K562 (cell line): ENCODE results near the gene RAG2. TPM values are rescaled to one million over a fixed set of nuclear protein-coding genes. Genes with fewer than 3 reads are reported as not detected.
A peak's percentile ranks its signal among the peaks of the same experiment; 100 is the strongest.

Source experiments
- ATAC-seq: fragments of 200-7000 bp; cut with Tn5 transposase; 3 replicates; pipeline ENCODE4 v1.9.1; 2020; ENCODE audit warnings: moderate library complexity
- BruUV-seq: library from RNA; stranded (reverse); fragments of 400-500 nt; replicated peaks from 2 replicates; lab custom pipeline; 2021; lab: Mats Ljungman, UMichigan
- CTCF ChIA-PET: fragments of 300-600 bp; formaldehyde crosslinking; extraction: SDS; loops from one replicate; lab custom pipeline; 2021; ENCODE audit warnings: low intra/inter-chr PET ratio; lab: Yijun Ruan, JAX
- POLR2A ChIA-PET: fragments of 300-600, 350-650 bp; sonication (Branson Sonifier 250); formaldehyde crosslinking; extraction: SDS; loops from one replicate; lab custom pipeline; 2021; ENCODE audit warnings: antibody characterized with exemption, inconsistent platforms; lab: Yijun Ruan, JAX
- DNase-seq, 4 experiments: peaks; one replicate each; pipeline versions ENCODE4 v3.0.0 to v3.0.0-alpha.2; 2011 to 2018; ENCODE audit warnings: low spot score in 3 of 4, mixed read lengths in 3 of 4; ENCODE audit errors: extremely low read depth in 1 of 4
- FAIRE-seq: peaks from 2 replicates; lab custom pipeline; 2011; peaks lifted over from hg19 to GRCh38; lab: Jason Lieb, UNC
- H2AFZ ChIP-seq: 2 replicates; pipeline ENCODE4 v1.6.0; 2011; ENCODE audit warnings: low read depth, low read length, control low read depth, inconsistent platforms
- H3K27ac ChIP-seq: fragments of 200-600 bp; 3 replicates; pipeline ENCODE4 v1.8.0; 2011; ENCODE audit warnings: low read depth, mild to moderate bottlenecking, control low read depth, inconsistent platforms, low read length, moderate library complexity, mixed read lengths; ENCODE audit errors: extremely low read depth
- H3K27me3 ChIP-seq, 2 experiments: fragments of 300-600 bp in 1 of 2; 2 replicates in 1 of 2; 3 replicates in 1 of 2; pipeline versions ENCODE4 v1.6.0 to v1.8.0; 2011; ENCODE audit warnings: inconsistent platforms in 2 of 2, low read length in 2 of 2, mild to moderate bottlenecking in 1 of 2, mixed read lengths in 1 of 2, moderate library complexity in 1 of 2; ENCODE audit not compliant: control insufficient read depth in 2 of 2, insufficient read depth in 2 of 2
- H3K36me3 ChIP-seq: fragments of 300-600 bp; 3 replicates; pipeline ENCODE4 v1.8.0; 2011; ENCODE audit warnings: mild to moderate bottlenecking, low read length, inconsistent platforms; ENCODE audit not compliant: control insufficient read depth, insufficient read depth
- H3K4me1 ChIP-seq, 2 experiments: fragments of 200-600 bp in 1 of 2; replicated peaks in 1 of 2; 2 replicates in 1 of 2; 3 replicates in 1 of 2; pipeline versions ENCODE4 v1.5.1 to v1.8.0; 2011; ENCODE audit warnings: inconsistent platforms in 2 of 2, low read length in 2 of 2, mild to moderate bottlenecking in 1 of 2, mixed read lengths in 1 of 2, moderate library complexity in 1 of 2; ENCODE audit not compliant: control insufficient read depth in 2 of 2, insufficient read depth in 2 of 2
- H3K4me2 ChIP-seq: 2 replicates; pipeline ENCODE4 v1.6.1; 2011; ENCODE audit warnings: low read length, control low read depth, inconsistent platforms, mixed read lengths; ENCODE audit not compliant: insufficient read depth
- H3K4me3 ChIP-seq: fragments of 200-600 bp; sonication (generic), shearing (Covaris generic); 2 replicates; pipeline ENCODE4 v1.5.1; 2016; ENCODE audit warnings: control low read depth, inconsistent platforms
- H3K79me2 ChIP-seq: fragments of 200-600 bp; 3 replicates; pipeline ENCODE4 v1.8.0; 2011; ENCODE audit warnings: low read length, inconsistent platforms; ENCODE audit not compliant: control insufficient read depth, insufficient read depth
- H3K9ac ChIP-seq, 2 experiments: 2 replicates each; pipeline versions ENCODE4 v1.6.0 to v1.6.1; 2011; ENCODE audit warnings: low read depth in 2 of 2, low read length in 2 of 2, control low read depth in 1 of 2, inconsistent platforms in 1 of 2, mild to moderate bottlenecking in 1 of 2, mixed read lengths in 1 of 2; ENCODE audit not compliant: insufficient read depth in 1 of 2
- H3K9me1 ChIP-seq: one replicate; pipeline ENCODE4 v1.6.0; 2011; ENCODE audit warnings: inconsistent platforms, mild to moderate bottlenecking, low read length, moderate library complexity; ENCODE audit not compliant: control insufficient read depth, insufficient read depth
- H3K9me3 ChIP-seq: replicated peaks from 2 replicates; pipeline ENCODE4 v1.5.1; 2011; ENCODE audit warnings: low read depth, low read length, inconsistent platforms; ENCODE audit not compliant: control insufficient read depth, insufficient read depth
- H4K20me1 ChIP-seq: replicated peaks from 2 replicates; pipeline ENCODE4 v1.6.1; 2011; ENCODE audit warnings: low read length, inconsistent platforms, mixed read lengths; ENCODE audit not compliant: control insufficient read depth, insufficient read depth
- YY1 ChIP-seq, 3 experiments: IDR thresholded peaks; 2 replicates each; pipeline ENCODE4 v1.6.1; 2011; ENCODE audit warnings: low read length in 2 of 3, mild to moderate bottlenecking in 2 of 3, moderate library complexity in 2 of 3, borderline replicate concordance in 1 of 3, control low read depth in 1 of 3, low read depth in 1 of 3; ENCODE audit not compliant: insufficient read depth in 3 of 3, insufficient replicate concordance in 2 of 3, control insufficient read depth in 1 of 3, insufficient read length in 1 of 3; ENCODE audit errors: extremely low read depth in 1 of 3
- WGBS: fragments of 100-300 bp; shearing (Covaris generic); methylation state at CpG from one replicate; pipeline ENCODE4 v1.1.6; 2016; ENCODE audit warnings: low coverage, mixed read lengths; ENCODE audit not compliant: insufficient coverage; ENCODE audit errors: missing lambda C conversion rate; 5-methylcytosine and 5-hydroxymethylcytosine counted together
- in situ Hi-C: fragments of 300-500 bp; cut with MboI; formaldehyde crosslinking; loops from 4 replicates; pipeline ENCODE4 v1.15.0; 2018; ENCODE audit warnings: inconsistent platforms, mixed read lengths
- intact Hi-C: fragments of 100-400 bp; cut with micrococcal nuclease; formaldehyde crosslinking; loops from 2 replicates; pipeline ENCODE4 v1.14.2; 2022
- polyA plus RNA-seq, 8 experiments: library from polyadenylated mRNA; depleted of rRNA in 4 of 8; stranded (reverse) in 5 of 8; unstranded in 3 of 8; fragments of >200 nt; fragmentation: Nextera tagmentation in 2 of 8; fragmentation: Illumina TruSeq in 1 of 8; extraction: Ambion mirVana in 2 of 8; extraction: Trizol in 1 of 8; gene quantifications; 2 replicates each; pipeline versions ENCODE4 v1.2.1 to v1.2.3, GENCODE V29; 2011 to 2014; ENCODE audit warnings: inconsistent platforms in 1 of 8, missing spikeins in 1 of 8
- total RNA-seq, 7 experiments: library from RNA; depleted of rRNA in 6 of 7; stranded (reverse); fragments of >200 nt in 6 of 7; fragmentation: Illumina TruSeq in 2 of 7; extraction: Trizol in 2 of 7; gene quantifications; 2 replicates each; pipeline versions ENCODE4 v1.2.1 to v1.2.3, GENCODE V29; 2011 to 2021; ENCODE audit warnings: low replicate concordance in 1 of 7
- TF ChIP-seq, protein P1 (sequence below): fragments of 450-650 bp; formaldehyde crosslinking; IDR thresholded peaks from 2 replicates; pipeline ENCODE4 v1.4.0; 2020; ENCODE audit warnings: mild to moderate bottlenecking, mixed read lengths
- TF ChIP-seq, protein P2 (sequence below), 3 experiments: IDR thresholded peaks in 2 of 3; conservative IDR thresholded peaks in 1 of 3; 2 replicates each; pipeline ENCODE4 v1.5.1; 2011 to 2012; ENCODE audit warnings: low read length in 3 of 3, mild to moderate bottlenecking in 3 of 3, control low read depth in 2 of 3, improper control_type of control experiment in 1 of 3, inconsistent platforms in 1 of 3, low read depth in 1 of 3, mixed read lengths in 1 of 3, moderate library complexity in 1 of 3; ENCODE audit not compliant: insufficient read depth in 2 of 3

The RAG2 gene
- total and polyA plus RNA-seq, 9 of the 15 experiments (the other 6 are each of a cell fraction or from before 2014, with no cell fraction given): 0.06 to 2.7 (median 0.26) TPM; not detected in 3

DNA sequence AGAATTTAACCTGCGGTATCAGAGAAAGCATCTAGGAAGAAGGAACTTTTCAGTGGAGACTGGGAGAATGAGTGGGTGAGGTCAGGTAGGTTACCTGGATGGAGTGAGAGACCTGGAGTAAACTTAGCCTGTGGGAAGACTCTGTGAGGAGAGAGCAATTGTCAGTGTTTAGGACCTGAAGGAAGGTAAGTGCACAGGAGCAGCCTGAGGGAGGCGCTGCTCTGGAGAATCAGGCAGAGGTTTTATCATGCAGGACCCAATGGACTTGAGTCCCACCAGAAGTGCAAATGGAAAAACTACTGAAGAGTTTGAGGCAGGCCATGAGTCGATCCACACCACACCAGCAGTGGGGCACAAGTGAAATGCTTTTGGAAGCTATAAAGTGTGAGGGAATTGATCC is 14.4 kb downstream of the RAG2 start:
- ChIA-PET POLR2A (no interaction called here), CTCF (no interaction called here)
- no peak for FAIRE-seq
- 0% methylated on average over 3 of the region's 3 CpGs for WGBS
- intact Hi-C loops: no loop called here
- Histone ChIP-seq H3K36me3 (no peaks in the 10 kb centered on the region; the same call in 2 of the 3 replicates), H3K9me1 (no peaks in the 10 kb centered on the region), H3K27me3 (no peaks in the 10 kb centered on the region; a peak in 1 of 5 replicates), H3K79me2 (no peaks in the 10 kb centered on the region), H3K27ac (no peak overlapping the region), H4K20me1 (no peaks in the 10 kb centered on the region), H3K9me3 (no peaks in the 10 kb centered on the region), H2AFZ (no peak overlapping the region), H3K9ac (no peak overlapping the region), H3K4me1 (no peaks in the 10 kb centered on the region), H3K4me2 (no peak overlapping the region), H3K4me3 (no peak overlapping the region)
- TF ChIP-seq, protein P1, sequence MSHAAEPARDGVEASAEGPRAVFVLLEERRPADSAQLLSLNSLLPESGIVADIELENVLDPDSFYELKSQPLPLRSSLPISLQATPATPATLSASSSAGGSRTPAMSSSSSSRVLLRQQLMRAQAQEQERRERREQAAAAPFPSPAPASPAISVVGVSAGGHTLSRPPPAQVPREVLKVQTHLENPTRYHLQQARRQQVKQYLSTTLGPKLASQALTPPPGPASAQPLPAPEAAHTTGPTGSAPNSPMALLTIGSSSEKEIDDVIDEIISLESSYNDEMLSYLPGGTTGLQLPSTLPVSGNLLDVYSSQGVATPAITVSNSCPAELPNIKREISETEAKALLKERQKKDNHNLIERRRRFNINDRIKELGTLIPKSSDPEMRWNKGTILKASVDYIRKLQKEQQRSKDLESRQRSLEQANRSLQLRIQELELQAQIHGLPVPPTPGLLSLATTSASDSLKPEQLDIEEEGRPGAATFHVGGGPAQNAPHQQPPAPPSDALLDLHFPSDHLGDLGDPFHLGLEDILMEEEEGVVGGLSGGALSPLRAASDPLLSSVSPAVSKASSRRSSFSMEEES (CRISPR knock-in tag): no peak
- TF ChIP-seq, protein P2, sequence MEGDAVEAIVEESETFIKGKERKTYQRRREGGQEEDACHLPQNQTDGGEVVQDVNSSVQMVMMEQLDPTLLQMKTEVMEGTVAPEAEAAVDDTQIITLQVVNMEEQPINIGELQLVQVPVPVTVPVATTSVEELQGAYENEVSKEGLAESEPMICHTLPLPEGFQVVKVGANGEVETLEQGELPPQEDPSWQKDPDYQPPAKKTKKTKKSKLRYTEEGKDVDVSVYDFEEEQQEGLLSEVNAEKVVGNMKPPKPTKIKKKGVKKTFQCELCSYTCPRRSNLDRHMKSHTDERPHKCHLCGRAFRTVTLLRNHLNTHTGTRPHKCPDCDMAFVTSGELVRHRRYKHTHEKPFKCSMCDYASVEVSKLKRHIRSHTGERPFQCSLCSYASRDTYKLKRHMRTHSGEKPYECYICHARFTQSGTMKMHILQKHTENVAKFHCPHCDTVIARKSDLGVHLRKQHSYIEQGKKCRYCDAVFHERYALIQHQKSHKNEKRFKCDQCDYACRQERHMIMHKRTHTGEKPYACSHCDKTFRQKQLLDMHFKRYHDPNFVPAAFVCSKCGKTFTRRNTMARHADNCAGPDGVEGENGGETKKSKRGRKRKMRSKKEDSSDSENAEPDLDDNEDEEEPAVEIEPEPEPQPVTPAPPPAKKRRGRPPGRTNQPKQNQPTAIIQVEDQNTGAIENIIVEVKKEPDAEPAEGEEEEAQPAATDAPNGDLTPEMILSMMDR (IDR thresholded peaks at IDR 0.05 in 2 of 3, conservative IDR thresholded peaks at IDR 0.05 in 1 of 3; ENCODE audit: insufficient read depth in 2 of 3, low read depth in 1 of 3, low read length in 3 of 3): 0 out of 6 replicates have a peak, but pooled peaks of 1 of the 3 experiments have one; percentile 7
- no peak for TF ChIP-seq YY1 (IDR thresholded peaks at IDR 0.05; ENCODE audit: borderline replicate concordance in 1 of 3, control insufficient read depth in 1 of 3, extremely low read depth in 1 of 3, insufficient read depth in 3 of 3, insufficient read length in 1 of 3, insufficient replicate concordance in 2 of 3, low read depth in 1 of 3, low read length in 2 of 3)
- BruUV-seq: no TSS peak
- DNase-seq: no peak
- in situ Hi-C loops: no loop called here
- no peak for ATAC-seq
